Subcutaneous abdominal adipose tissue (tissue), 5 donors: Measurements from ENCODE around the gene MEIKIN.

ENCODE experiments used
- H3K27ac ChIP-seq: one replicate; pipeline ENCODE4 v1.7.0; 2013; ENCODE audit warnings: low read depth, mild to moderate bottlenecking, inconsistent platforms, low read length, moderate library complexity
- H3K27me3 ChIP-seq, 5 donors: one replicate each; pipeline ENCODE4 v1.7.0; 2013; ENCODE audit warnings: low read length in 5 of 5, inconsistent platforms in 1 of 5; ENCODE audit not compliant: control insufficient read depth in 5 of 5, insufficient read depth in 4 of 5
- H3K36me3 ChIP-seq, 5 donors: one replicate each; pipeline ENCODE4 v1.7.0; 2013; ENCODE audit warnings: low read length in 5 of 5; ENCODE audit not compliant: control insufficient read depth in 5 of 5, insufficient read depth in 5 of 5
- H3K4me1 ChIP-seq, 5 donors: one replicate each; pipeline ENCODE4 v1.7.0; 2013; ENCODE audit warnings: low read length in 5 of 5, mild to moderate bottlenecking in 3 of 5, moderate library complexity in 1 of 5; ENCODE audit not compliant: control insufficient read depth in 5 of 5, insufficient read depth in 5 of 5
- H3K4me3 ChIP-seq, 5 donors: one replicate each; pipeline ENCODE4 v1.7.0; 2013; ENCODE audit warnings: low read length in 5 of 5, low read depth in 1 of 5
- H3K9ac ChIP-seq, 5 donors: one replicate each; pipeline ENCODE4 v1.7.0; 2013; ENCODE audit warnings: low read length in 5 of 5, mild to moderate bottlenecking in 4 of 5, moderate library complexity in 3 of 5
- H3K9me3 ChIP-seq, 5 donors: one replicate each; pipeline ENCODE4 v1.7.0; 2013; ENCODE audit warnings: low read length in 5 of 5; ENCODE audit not compliant: control insufficient read depth in 5 of 5
- donor health status: healthy.
- donor health status: healthy.
- donor health status: healthy.
- donor health status: healthy.
- donor health status: healthy.

MEIKIN gene

GRCh38 chr5:131795228-131795627 is 150.2 kb downstream of the MEIKIN start:
- H3K9ac ChIP-seq = peak overlapping the region in 3 of 5 donors; percentile 33 to 100 (median 100)
- H3K4me3 ChIP-seq = peak overlapping the region; percentile 5 to 92 (median 81)
- peaks cover 0 to 38% (median 24%) of the 10 kb centered on the region in 5 donors for H3K4me1 ChIP-seq
- H3K27ac ChIP-seq = peak overlapping the region; percentile 63
- H3K36me3 ChIP-seq = no peaks in the 10 kb centered on the region
- no peaks in the 10 kb centered on the region for H3K9me3 ChIP-seq
- H3K27me3 ChIP-seq = no peaks in the 10 kb centered on the region

GRCh38 chr5:131794586-131794985 is 150.9 kb downstream of the MEIKIN start:
- Histone ChIP-seq H3K27me3 (no peaks in the 10 kb centered on the region), H3K4me1 (peaks cover 0 to 38% (median 24%) of the 10 kb centered on the region in 5 donors), H3K36me3 (no peaks in the 10 kb centered on the region), H3K27ac (no peak overlapping the region), H3K9ac (no peak overlapping the region), H3K4me3 (peak overlapping the region in 2 of 5 donors; percentile 1 to 19), H3K9me3 (no peaks in the 10 kb centered on the region)

GRCh38 chr5:131792896-131793295 is 152.6 kb downstream of the MEIKIN start:
- Histone ChIP-seq H3K9me3 (no peaks in the 10 kb centered on the region), H3K9ac (no peak overlapping the region), H3K36me3 (no peaks in the 10 kb centered on the region), H3K4me3 (no peak overlapping the region), H3K27me3 (no peaks in the 10 kb centered on the region), H3K27ac (no peak overlapping the region), H3K4me1 (peaks cover 0 to 36% (median 24%) of the 10 kb centered on the region in 5 donors)

DNA sequence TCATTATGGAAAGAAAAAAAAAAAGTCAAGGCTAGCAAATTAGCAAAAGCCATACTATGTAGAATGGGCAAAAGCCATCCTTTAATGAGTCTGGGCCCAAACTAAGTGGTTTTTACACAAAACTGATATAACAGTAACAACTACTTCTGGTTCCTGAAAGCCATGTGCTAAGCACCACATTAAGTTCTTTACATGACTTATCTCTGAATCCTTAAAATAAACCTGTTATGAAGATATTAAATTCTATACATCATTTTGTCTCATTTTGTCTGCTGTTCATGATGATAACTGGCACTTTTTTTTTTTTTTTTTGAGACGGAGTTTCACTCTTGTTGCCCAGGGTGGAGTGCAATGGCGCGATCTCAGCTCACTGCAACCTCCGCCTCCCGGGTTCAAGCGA is 153.6 kb downstream of the MEIKIN start:
- H3K4me3 ChIP-seq = no peak overlapping the region
- H3K4me1 ChIP-seq = peaks cover 0 to 30% (median 21%) of the 10 kb centered on the region in 5 donors
- no peaks in the 10 kb centered on the region for H3K27me3 ChIP-seq

GRCh38 chr5:131790550-131790949 is 154.9 kb downstream of the MEIKIN start:
- Histone ChIP-seq H3K4me3 (no peak overlapping the region), H3K4me1 (peaks cover 0 to 28% (median 15%) of the 10 kb centered on the region in 5 donors), H3K27me3 (no peaks in the 10 kb centered on the region)

More for the DNA sequence above, 153.6 kb downstream of the MEIKIN start:
- no peak overlapping the region for H3K9ac ChIP-seq
- H3K27ac ChIP-seq = no peak overlapping the region
- no peaks in the 10 kb centered on the region for H3K36me3 ChIP-seq
- H3K9me3 ChIP-seq = no peaks in the 10 kb centered on the region

GRCh38 chr5:131789765-131790164 is 155.7 kb downstream of the MEIKIN start:
- Histone ChIP-seq H3K27ac (no peak overlapping the region), H3K36me3 (no peaks in the 10 kb centered on the region), H3K27me3 (no peaks in the 10 kb centered on the region), H3K9ac (no peak overlapping the region), H3K4me3 (no peak overlapping the region), H3K4me1 (peaks cover 0 to 21% (median 10%) of the 10 kb centered on the region in 5 donors), H3K9me3 (no peaks in the 10 kb centered on the region)

More at GRCh38 chr5:131790550-131790949, 154.9 kb downstream of the MEIKIN start:
- no peaks in the 10 kb centered on the region for H3K9me3 ChIP-seq
- no peak overlapping the region for H3K27ac ChIP-seq
- no peak overlapping the region for H3K9ac ChIP-seq
- no peaks in the 10 kb centered on the region for H3K36me3 ChIP-seq

- H3K9ac ChIP-seq = no peak overlapping the region
- no peaks in the 10 kb centered on the region for H3K9me3 ChIP-seq
- no peaks in the 10 kb centered on the region for H3K27me3 ChIP-seq
- no peak overlapping the region for H3K27ac ChIP-seq
- H3K4me3 ChIP-seq = no peak overlapping the region
- H3K4me1 ChIP-seq = peaks cover 0 to 26% (median 10%) of the 10 kb centered on the region in 5 donors
- no peaks in the 10 kb centered on the region for H3K36me3 ChIP-seq
Measured at GRCh38 chr5:131787736-131788135, 157.7 kb downstream of the MEIKIN start.

- H3K4me3 ChIP-seq = no peak overlapping the region
- no peak overlapping the region for H3K27ac ChIP-seq
- no peak overlapping the region for H3K9ac ChIP-seq
- H3K9me3 ChIP-seq = no peaks in the 10 kb centered on the region
- H3K4me1 ChIP-seq = peaks cover 0 to 29% (median 10%) of the 10 kb centered on the region in 5 donors
- H3K27me3 ChIP-seq = no peaks in the 10 kb centered on the region
- H3K36me3 ChIP-seq = no peaks in the 10 kb centered on the region
Measured at GRCh38 chr5:131786900-131787692, 158.4 kb downstream of the MEIKIN start.

GRCh38 chr5:131786036-131786435 is 159.4 kb downstream of the MEIKIN start:
- Histone ChIP-seq H3K27me3 (no peaks in the 10 kb centered on the region), H3K36me3 (no peaks in the 10 kb centered on the region), H3K9me3 (no peaks in the 10 kb centered on the region), H3K4me3 (no peak overlapping the region), H3K4me1 (peaks cover 0 to 24% (median 10%) of the 10 kb centered on the region in 5 donors), H3K27ac (no peak overlapping the region), H3K9ac (no peak overlapping the region)

- Histone ChIP-seq H3K27ac (no peak overlapping the region), H3K4me1 (peaks cover 0 to 24% (median 8%) of the 10 kb centered on the region in 5 donors), H3K9me3 (no peaks in the 10 kb centered on the region), H3K36me3 (no peaks in the 10 kb centered on the region), H3K27me3 (no peaks in the 10 kb centered on the region), H3K4me3 (no peak overlapping the region), H3K9ac (no peak overlapping the region)
Measured at GRCh38 chr5:131783874-131784273, 161.6 kb downstream of the MEIKIN start.
